Stimulated activated CD8-positive, alpha-beta memory T cell treated with anti-CD3 and anti-CD28 coated beads, Interleukin-12 subunit alpha, Interleukin-12 subunit beta, amount 100 ng/mL, for 24 hours (primary cell): Measurements from ENCODE around the gene SMCO3.

Experiments used
- DNase-seq: peaks from one replicate; pipeline ENCODE4 v3.0.0-alpha.2; 2020; ENCODE audit errors: extremely low read depth

SMCO3 gene

DNA sequence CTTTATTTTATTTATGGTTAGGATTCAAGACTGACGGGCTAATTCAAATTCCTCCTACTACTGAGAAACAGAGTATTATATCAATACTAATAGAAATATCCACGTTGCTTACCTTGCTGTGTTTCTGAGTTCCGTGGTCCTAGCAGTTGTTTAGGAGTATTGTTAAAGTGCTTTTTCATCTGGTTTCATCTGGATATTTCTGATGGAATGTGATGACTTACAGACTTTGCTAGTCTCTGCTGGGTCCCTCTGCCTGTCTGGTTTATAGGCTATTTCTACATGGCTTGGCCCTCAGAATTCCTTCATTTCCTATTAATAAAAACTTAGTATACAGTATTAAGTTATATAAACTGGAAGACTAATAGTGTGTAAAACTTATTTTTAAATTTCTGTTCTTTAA, at the start of gene SMCO3:
Gene SMCO3, minus strand, starts transcription at position 169 of the 400 bp plus-strand sequence. CDS start 7,502 bp downstream, outside the sequence.
- no peak for DNase-seq

DNA sequence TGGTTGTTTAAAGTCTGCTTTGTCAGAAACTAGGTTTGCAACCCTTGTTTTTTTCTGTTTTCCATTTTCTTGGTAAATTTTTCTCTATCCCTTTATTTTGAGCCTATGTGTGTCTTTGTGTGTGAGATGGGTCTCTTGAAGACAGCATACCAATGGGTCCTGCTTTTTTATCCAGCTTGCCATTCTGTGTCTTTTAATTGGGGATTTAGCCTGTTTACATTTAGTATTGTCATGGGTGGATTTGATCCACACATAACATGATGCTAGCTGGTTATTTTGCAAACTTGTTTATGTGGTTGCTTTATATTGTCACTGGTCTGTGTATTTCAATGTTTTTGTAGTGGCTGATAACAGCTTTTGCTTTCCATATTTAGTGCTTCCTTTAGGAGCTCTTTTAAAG, 46.5 kb upstream of the SMCO3 start:
- DNase-seq = no peak

DNA sequence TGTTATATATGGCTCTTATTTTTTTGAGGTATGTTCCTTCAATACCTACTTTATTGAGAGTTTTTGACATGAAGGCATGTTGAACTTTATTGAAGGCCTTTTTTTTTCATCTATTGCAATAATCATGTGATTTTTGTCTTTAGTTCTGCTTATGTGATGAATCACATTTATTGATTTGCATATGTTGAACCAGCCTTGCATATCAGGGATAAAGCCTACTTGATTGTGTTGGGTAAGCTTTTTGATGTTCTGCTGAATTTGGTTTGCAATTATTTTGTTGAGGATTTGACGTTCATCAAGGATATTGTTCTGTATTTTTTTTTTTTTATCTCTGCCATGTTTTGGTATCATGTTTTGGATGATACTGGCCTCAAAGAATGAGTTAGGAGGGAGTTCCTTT, 44.5 kb upstream of the SMCO3 start:
- DNase-seq = no peak

DNA sequence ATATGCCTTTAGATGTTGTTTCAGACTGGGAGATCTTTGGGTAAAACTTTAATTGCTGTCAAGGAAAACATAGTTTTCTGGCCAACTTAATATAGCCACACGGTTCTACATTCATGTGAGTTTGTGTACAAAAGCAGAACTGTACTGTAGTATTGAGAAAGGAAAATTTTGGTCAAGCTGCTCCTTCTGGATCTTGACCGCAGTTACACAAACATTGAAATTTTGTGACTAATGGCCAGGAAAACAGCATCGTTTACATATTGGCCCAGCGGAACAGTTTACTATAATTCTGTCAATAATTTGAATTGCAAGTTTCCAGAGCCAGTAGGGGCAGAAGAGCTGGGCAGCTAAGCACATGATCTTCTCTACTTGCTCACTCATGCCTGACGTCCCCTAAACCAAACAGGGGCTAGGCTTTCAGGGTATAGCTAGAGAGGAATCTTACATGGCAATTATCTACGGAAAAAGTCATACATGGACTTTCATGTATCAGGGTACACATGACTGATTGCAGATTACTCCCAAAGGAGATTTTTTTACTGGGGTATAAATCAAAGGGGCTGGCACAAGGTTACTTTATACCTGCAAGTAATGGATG, 40.7 kb upstream of the SMCO3 start:
- no peak for DNase-seq

DNA sequence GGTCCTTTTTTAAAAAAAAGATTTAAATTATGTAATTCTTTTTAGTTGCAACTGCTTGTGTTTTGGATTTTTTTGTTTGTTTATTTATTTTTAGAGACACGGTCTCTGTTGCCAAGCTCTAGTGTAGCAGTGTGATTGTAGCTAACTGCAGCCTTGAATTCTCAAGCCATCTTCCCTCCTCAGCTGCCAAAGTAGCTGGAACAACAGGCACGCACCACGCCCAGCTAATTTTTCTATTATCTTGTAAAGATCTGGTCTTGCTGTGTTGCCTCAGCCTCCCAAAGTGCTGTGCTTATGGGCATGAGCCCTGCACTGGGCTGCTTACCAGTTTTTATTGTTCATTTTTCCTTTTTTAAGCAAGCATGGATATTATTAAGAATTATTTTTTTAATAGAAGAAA, 40.0 kb upstream of the SMCO3 start:
- DNase-seq = no peak

DNA sequence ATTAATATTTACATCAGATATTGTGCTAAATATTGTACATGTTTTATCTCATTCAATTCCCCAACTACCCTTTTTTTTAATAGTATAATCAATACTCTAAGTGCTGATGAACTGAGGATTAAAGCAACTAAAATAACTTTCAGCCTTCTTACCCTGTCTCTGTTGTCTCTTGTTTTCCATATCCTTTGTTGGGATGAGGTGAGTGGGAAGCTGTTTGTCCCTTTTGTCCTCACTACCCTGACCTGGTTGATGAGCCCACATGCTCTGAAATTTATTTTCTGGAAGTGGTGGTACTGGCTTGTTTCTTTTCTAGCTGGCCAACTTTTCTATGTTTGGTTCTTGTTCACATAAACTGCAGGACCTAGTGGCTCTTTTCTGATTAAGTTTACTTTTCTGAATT, 38.9 kb upstream of the SMCO3 start:
- no peak for DNase-seq

DNA sequence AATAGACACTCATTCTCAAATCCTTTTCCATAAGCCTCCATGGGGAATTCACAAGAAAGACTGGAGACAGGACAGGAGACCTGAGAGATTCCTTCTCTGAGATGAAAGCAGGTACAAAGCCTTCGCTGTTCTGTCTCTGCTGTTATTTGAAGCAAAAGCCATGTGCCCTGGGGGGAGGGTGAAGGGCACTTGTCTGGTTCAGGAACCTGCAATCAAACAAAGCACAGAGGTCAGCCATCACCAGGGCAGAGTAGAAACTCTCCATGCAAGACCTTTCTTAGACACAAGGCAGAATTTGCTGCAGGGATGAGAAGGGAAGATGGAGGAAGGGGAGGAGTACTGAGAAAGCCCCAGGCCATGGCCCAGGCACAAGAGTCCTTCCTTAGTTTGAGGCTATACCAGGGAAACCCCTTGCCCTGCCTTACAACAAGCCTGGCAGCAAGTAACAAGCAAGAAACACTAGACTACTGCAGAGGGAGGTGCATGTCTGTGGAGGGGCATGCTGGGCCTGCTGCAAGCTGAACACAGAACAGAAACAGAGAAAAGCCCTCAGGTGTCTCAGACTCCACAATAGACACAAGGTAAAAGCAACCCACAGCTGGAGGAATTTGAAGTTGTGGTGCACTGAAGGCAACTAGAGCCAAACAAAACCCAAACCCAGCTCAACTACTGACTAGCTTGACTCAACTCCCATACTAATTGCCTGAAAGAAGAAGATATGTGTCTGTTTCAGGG, 37.1 kb upstream of the SMCO3 start:
- no peak for DNase-seq

DNA sequence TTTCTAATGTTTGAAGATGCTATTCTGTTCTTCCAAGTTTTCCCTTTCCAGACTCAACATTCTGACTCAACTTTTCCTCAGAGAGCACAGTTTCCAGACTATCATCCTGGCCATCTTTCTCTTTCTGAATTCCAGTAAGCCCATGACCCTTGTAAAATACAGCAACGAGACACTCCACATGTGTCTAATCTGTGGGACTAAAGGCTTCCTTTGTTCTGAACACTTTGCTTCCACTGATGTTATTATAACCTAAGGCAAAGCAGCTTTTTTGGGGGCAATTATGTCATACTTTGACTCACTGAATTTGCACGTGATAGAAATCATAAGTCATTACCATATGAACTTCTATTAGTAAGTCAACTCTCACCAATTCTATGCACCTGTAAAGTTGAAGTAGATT, 35.7 kb upstream of the SMCO3 start:
- DNase-seq = no peak

DNA sequence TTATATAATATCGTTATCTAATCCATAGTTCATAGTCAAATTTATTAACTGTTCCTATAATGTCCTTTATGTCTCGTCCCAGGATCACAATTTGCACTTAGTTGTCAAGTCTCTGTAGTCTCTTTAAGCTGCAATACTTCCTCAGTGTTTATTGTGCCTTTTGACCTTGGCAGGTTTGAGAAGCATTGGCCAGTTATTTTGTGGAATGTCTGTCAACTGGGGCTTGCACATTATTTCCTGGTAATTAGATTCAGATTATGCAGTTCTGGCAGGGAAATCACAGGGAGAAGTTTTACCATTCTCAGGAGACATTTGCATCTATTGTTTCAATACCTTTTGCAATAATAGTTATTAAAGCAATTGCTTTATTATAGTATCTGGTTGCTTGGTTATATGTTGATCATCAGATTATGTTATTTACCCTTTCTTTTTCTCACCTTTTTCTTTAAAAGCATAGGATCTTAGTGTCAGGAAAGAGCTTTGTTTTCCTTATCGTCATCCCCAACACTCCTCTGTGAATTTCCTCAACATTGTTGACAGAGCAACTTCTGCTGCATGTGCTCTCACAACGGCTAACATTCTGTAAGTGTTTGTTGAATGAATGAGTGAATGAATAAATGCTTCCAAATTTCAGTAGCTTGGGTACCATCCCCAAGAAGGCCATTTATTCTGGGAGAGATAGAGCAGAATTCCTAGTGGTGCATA, 33.0 kb upstream of the SMCO3 start:
- no peak for DNase-seq

DNA sequence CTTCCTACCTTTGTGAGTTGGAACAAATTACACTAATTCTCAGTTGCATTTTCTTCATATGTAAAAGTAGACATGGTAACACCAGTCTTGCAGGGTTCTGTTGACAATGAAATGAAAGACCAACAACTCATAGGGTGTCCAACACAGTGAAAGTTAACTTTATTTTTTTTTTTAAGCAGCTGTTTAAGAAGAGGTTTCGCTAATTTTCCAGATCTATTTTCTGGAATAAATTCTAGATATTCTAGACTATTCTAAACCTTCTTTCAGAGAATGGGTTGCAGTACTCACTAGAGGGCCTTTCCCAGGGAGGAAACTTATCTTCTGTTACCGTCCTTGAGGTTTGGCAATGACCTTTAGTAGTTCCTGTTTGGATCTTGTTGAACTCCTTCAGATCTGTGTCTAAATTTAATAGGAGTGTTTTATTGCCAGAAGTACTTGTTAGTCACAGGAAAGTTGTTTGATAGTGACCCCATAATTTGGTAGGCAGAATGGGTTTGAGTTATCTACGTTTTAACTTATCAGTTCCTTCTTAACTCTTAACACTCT, 32.1 kb upstream of the SMCO3 start:
- no peak for DNase-seq

DNA sequence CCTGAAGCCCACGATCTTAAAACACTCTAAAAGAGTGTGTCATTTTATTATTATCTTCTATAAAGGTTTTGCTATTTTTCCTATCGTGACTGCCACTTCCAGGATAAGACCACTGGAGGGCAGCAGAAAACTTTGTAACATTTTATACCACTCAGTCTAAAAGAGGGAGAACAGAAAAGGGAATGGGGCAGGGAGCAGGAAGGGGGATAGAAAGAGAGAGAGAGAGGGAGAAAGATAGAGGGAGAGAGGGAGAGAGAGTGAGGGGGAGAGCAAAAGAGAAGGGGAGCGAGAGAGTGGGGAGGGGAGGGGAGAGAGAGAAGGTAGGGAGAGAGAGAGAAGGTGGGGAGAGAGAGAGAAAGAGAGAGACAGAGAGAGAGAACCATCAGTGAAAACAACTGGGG, 31.4 kb upstream of the SMCO3 start:
- no peak for DNase-seq

DNA sequence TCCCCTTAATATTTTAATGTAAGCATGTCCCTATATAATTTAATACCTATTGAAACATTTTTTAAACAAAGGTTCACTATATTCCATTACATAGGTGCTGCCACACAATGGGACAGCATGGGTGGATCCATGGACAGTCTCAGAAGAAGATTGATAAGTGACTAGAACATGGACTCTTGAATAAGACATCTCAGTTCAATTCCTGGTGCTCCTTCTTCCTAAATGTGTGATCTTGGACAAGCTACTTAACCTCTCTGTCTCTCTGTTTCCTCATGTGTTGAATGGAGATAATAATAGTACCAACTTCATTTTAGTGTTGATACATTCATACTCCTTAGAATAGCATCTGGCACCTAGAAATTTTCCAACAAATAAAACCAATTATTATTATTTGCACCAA, 30.4 kb upstream of the SMCO3 start:
- DNase-seq = no peak

DNA sequence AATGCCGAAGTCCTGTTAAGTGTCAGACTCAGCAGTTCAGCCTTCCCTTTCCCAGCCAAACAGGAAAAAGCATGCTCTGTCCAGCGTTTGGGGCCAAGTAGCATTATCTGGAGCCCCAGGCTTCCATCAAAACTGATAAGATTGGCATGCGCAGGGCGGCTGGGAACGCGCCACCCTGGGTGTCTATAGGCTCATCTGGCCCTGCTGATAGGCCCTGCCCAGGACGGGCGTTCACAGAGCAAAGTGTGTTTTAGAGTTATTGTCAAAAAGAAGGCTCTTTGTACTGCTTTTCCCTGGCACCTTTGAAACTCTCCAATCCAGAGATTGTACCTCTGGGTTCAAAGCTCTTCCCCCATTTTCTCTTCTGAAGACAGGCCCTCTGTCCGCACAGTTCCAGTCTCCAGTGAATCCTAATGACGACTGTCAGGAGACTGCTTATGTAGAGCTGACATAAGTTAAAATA, 29.5 kb upstream of the SMCO3 start, which contains the start of gene ART4:
Gene ART4, minus strand, starts transcription at position 102 of the 463 bp plus-strand sequence. CDS start 413 bp downstream, outside the sequence.
- DNase-seq = no peak

DNA sequence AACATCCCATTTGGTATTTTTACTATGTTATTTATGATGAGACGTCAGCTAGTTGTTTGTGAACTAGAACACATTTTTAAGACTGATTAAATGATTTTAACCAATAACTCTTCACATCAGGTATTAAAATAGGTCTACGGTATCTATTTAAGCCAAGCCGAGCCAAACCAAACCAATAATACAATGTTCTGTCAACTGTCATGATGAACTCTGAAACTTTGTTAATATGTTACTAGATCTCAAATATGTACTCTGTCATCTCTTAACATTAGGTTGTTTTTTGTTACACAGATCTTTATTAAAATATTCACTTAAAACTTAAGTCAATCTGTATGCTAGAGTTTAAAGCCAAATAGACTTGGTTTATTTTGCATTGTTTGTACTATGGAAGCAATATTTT, 28.3 kb upstream of the SMCO3 start:
- DNase-seq = no peak

DNA sequence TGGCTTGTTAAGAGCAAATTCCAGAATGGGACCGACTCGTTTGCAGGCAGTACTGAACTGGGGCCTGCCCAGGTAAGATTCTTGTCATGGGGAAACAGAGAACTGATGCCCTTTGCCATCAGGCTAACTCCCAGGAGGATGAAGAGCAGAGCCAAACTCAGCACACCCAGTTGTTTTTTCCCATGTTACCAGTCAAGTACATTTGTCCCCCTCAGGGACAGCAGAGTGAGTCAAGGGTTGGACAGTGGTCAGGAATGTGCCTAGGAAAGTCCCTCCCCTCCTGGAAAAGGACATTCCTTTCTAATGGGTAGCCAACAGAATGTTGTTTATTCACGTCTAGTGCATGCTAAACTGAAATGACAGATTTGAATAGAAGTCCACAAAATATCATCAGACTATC, 27.8 kb upstream of the SMCO3 start:
- no peak for DNase-seq

DNA sequence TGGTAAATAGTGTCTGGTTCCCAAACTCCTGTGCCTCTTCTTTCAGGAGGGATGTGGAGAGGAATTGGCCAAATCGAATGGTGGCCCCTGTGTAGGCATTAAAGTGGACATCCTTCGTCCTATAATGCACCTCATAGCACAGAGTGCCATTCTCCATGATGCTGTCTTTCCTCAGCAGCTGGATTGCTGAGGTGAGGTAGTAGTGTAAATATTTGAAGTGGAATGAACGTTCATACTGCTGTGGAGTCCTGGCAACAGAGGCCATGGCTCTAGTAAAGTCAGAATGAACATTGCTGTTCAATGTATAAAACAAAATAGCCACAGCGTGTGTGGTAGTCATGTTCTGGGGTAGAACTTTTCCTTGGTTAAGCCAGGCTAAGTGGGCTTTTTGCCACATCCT, 26.6 kb upstream of the SMCO3 start:
- no peak for DNase-seq

DNA sequence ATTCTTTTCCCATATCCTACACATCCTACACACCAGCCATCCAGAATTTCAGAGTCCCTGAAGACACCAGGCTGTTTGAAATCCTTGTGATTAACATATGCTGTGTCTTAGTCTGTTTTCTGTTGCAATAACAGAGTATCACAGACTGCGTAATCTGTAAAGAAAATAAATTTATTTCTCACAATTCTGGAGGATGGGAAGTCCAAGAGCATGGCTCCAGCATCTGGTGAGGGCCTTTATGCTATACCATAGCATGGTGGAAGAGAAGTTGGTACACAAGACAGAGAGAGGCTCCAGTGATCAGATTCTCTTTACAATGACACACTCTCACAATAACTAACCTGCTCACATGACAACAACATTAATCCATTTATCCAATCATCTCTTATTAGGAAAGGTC, 25.3 kb upstream of the SMCO3 start:
- DNase-seq = no peak

DNA sequence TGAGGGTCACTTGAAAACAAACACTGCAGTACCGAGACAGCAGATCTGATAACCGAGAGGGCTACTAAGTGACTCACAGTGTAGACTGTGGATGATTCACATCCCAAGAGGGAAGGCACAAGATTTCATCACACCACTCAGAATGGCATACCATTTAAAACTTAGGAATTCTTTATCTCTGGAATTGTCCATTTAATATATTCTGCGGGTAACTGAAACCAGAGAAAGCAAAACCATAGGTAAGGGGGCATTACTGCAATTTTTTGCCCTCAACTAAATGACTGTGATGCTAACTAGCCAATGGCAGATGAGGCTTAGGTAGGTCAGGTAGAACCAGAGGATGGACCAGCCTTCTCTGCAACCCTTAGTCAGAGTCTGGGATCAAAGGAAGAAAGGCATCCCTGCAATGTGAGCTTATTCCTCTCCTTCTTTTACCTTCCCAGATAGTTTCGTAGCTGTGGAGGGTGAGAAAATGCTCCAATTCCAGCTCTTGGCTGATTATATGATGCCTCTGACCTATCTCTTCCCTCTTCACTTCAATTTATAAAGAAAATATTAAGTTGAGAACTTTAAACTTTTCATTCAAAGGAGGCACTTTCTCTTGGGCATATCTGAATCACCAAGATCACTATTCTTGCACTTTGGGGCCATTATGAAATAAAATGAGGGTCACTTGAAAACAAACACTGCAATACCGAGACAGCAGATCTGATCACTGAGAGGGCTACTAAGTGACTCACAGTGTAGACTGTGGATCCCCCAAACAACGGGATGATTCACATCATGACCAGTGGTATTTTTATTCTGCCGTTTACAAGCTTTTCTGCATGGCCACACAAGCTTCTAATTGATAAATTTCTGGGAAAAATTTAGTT, 22.6 kb upstream of the SMCO3 start:
- no peak for DNase-seq

DNA sequence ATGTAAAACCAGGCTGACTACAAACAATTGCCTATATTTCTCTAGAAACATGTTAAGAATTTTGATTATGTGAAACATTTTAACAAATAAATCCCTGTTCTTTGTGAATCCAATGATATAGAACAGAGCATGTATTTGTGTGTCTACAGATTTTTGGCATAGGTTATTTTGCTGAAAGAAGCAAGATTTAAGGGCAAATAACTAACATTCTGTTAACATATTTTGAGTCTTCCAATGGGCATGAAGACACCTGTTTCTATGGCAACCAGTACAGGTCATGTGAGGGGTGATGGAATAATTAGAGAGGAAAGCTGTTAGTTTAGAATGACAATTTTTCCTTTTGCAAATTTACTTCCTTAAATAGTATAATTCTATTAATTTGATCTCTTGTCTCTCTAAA, 20.5 kb upstream of the SMCO3 start:
- DNase-seq = no peak

DNA sequence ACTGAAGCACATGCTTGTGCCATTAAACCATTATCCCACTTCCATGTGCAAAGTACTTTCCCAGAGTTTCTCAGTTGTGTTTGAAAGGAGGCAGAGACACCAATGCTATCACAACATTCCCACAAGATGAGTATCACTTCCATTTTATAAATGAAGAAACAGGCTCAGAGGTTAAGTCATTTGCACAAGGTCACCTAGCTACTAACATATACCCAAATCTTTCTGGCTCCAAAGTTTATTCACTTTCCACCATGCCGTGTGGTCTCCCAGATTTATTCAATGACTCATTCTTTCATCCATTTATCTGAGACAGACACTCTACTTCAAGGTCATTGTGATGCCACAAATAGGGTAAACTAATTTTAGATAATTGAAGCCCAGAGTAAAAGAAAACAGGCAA, 20.0 kb upstream of the SMCO3 start:
- DNase-seq = no peak

DNA sequence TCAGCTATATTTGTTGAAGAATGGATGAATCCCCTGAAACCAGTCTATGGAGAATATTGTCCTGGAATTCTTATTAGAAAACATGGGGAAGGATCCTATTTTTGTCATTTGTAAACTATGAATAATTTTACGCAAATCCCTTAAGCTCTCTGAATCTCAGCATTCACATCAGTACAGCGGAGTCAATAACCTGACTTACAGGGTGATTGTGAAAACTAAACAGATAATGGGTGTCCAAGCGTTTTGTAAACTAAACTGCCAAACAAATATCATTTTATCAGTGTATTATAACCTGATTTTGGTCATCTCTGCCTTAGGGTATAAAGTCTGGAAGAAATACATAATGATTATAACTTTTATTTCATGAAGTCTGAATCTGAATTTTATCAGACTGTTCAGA, 19.4 kb upstream of the SMCO3 start:
- no peak for DNase-seq

DNA sequence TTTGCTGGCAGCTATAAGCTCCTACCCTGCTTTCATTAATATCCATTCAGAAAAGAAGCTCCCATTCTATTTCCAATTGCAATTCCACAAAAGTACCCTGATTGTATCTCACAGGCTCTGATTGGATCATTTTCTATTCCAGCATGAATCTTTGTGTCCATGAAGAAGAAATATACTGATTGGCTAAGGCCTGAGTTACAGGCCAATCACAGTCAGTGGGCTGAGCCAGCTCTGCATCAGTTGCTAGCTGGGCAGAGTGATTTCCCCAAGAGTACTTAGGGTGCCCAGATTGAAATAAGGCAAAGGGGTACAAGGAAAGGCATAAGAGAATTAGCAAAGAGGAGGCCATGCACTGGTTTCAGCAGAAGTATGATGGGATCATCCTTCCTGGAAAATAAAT, 14.9 kb upstream of the SMCO3 start:
- no peak for DNase-seq
